ENCODE results near the gene UBE2J1.

GRCh38 chr6:89368107-89368506, 15.6 kb upstream of the UBE2J1 start:
- TF ChIP-seq CTCF (IDR thresholded peaks at IDR 0.05; ENCODE audit: insufficient read depth, low read depth, low read length) (peak; percentile 89), EZH2 (IDR thresholded peaks at IDR 0.05; ENCODE audit: insufficient read depth, low read length) (no peak)
